GM15510 (cell line): ENCODE measurements around the gene CDKN2AIPNL.

Source experiments
- POLR2A ChIP-seq: IDR thresholded peaks from 3 replicates; pipeline ENCODE4 v1.6.1; 2011; ENCODE audit warnings: borderline replicate concordance; ENCODE audit not compliant: insufficient read length; ENCODE audit errors: extremely low read depth

Gene CDKN2AIPNL

GRCh38 chr5:134445856-134446818 is 34.5 kb upstream of the CDKN2AIPNL start:
- TF ChIP-seq POLR2A, result no peak

- TF ChIP-seq POLR2A, result no peak
Measured at GRCh38 chr5:134444941-134445471, 33.3 kb upstream of the CDKN2AIPNL start.

DNA sequence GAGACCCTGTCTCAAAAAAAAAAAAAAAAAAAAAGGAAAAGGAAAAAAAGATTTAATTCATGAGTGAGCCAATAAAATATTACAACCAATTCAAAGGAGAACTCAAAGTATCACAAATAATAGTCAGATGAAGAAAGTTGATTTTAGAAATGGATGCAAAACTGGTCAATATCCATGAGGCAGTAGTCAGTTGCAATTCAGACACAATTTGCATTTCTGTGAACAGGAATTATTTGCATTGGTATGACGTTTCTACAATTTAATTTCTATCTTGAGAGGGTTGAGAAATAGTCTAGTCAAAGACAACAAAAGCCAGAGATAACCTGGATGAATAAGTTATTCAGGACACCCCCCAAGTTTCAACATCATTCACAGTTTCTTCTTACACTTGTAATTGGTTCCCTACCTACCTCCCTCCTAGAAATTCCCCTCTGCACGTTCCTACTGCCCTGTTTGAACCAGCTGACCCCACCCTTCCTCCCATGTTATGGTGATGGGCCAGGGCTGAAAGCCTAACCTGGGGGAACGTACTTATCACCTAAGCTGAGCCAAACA is 28.6 kb upstream of the CDKN2AIPNL start:
- no peak for TF ChIP-seq POLR2A

- TF ChIP-seq POLR2A, result no peak
Measured at GRCh38 chr5:134439210-134439654, 27.6 kb upstream of the CDKN2AIPNL start.

GRCh38 chr5:134438721-134439123 is 27.0 kb upstream of the CDKN2AIPNL start:
- no peak for TF ChIP-seq POLR2A

DNA sequence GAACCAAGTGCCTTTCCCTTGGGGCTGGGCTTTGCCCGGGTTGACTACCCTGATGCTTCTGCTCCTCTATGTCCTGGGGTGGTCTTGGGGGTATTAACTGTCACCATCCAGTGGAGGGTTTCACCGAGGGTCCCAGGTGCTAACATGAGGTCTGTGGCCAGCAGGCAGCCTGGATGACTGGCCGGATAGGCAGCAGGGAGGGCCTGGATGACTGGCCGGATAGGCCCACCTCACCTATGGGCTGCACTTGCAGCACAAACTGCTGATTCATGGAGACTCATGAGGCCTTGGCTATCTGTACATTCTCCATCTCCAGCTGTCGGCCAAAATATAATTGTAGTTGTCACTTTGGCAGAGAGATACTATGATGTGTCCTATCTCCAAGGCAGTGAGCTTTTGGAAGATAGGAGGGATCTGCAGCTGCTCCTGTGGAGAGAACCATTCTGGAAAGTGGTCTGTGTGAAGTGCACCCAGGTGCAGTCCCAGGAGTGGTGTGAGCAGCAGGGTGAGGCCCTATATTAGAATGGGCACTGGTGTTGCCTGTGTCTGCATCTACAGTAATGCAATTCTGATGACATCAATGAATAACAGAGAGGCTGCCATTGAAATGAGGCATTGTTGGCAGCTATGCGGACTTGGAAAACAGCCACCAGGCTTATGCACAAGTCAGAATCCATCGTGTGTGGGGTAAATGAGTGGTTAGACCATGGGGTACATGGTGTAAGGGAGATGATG is 26.3 kb upstream of the CDKN2AIPNL start:
- no peak for TF ChIP-seq POLR2A

GRCh38 chr5:134437340-134437846 is 25.7 kb upstream of the CDKN2AIPNL start:
- peak; percentile 33 for TF ChIP-seq POLR2A

DNA sequence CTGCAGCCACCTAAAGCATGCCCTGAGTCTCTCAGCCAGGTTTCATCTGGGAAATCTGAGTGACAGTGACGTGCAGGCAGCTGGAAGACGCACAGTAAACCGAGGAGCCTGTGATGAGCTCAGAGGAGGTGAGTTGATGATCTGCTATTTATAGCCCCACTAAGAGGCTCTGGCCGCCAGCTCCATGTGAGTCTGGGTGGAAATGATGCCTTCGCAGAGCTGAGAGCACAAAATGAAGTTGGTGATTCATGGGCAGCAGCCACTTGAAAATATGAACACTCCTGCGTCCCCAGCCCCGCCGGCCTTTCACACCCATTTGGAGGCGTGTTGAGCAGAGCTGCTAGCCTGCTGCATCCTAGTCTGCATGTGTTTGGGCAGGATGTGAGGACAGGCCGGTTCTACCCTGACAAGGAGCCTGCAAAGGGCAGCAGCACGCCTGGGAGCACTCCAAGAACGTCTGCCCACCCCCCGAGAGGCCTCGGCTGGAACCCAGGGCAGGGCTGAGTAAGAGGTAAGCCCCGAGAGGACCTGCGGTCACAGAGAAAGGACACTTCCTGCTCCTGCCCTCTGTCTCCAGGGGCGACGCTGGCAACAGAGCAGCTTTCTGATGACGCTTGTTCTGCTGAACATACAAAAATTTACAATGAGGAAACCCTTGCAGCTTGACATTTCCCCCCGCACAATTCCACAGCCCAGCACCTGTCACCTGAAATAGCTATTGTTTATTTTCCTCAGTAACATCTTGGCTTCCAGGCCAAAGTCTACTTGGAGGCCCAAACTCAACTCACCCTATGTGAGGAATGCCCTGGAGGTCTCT is 25.1 kb upstream of the CDKN2AIPNL start:
- TF ChIP-seq POLR2A, result no peak

DNA sequence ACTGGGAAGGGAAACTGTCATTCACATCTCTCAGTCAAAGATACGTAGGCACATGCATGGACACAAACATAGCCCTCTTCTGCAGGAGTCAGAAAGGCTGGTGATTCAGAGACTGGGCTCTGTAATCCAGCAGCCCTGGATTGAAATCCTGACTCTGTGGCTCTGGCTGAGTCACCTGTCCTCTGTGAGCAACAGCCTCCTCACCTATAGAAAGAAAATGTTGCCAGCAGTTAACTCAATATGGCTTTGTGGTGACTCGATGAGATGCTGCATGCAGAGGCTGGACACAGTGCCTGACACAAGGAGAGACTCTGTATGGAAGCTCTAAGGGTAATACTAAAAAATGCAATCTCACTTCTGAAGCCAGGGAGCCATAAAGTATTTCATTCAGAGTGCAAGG is 23.9 kb upstream of the CDKN2AIPNL start:
- no peak for TF ChIP-seq POLR2A

GRCh38 chr5:134432677-134433359 is 21.1 kb upstream of the CDKN2AIPNL start:
- TF ChIP-seq POLR2A, result no peak

GRCh38 chr5:134432174-134432573 is 20.5 kb upstream of the CDKN2AIPNL start:
- no peak for TF ChIP-seq POLR2A

GRCh38 chr5:134430001-134430569 is 18.4 kb upstream of the CDKN2AIPNL start:
- no peak for TF ChIP-seq POLR2A

- TF ChIP-seq POLR2A, result no peak
Measured at GRCh38 chr5:134427540-134428041, 15.9 kb upstream of the CDKN2AIPNL start.
